Nephron (organoid): ENCODE data around the gene ZNF248.

Source experiments
- H3K27ac Mint-ChIP-seq, 3 experiments: 2 replicates each; pipeline ENCODE4 v1.8.0; 2020; ENCODE audit warnings: mixed read lengths in 3 of 3, mild to moderate bottlenecking in 2 of 3, moderate library complexity in 1 of 3
- H3K27me3 Mint-ChIP-seq: 2 replicates; pipeline ENCODE4 v1.8.0; 2021; ENCODE audit warnings: low read depth, mild to moderate bottlenecking, moderate library complexity, mixed read lengths
- H3K36me3 Mint-ChIP-seq: 2 replicates; pipeline ENCODE4 v1.8.0; 2020; ENCODE audit warnings: low read depth, mixed read lengths
- H3K4me1 Mint-ChIP-seq: 2 replicates; pipeline ENCODE4 v1.8.0; 2020; ENCODE audit warnings: mixed read lengths
- H3K4me3 Mint-ChIP-seq, 3 experiments: 2 replicates each; pipeline ENCODE4 v1.8.0; 2020; ENCODE audit warnings: mild to moderate bottlenecking in 3 of 3, mixed read lengths in 3 of 3, moderate library complexity in 2 of 3
- H3K9me3 Mint-ChIP-seq: 2 replicates; pipeline ENCODE4 v1.8.0; 2020; ENCODE audit warnings: mixed read lengths
- TF ChIP-seq, protein P1 (sequence below), 3 experiments: fragments of 200-600 bp; sonication (generic); IDR thresholded peaks; one replicate each; pipeline ENCODE4 v1.5.0; 2021; ENCODE audit warnings: antibody characterized with exemption in 3 of 3; ENCODE audit not compliant: unreplicated experiment in 3 of 3

The ZNF248 gene

DNA sequence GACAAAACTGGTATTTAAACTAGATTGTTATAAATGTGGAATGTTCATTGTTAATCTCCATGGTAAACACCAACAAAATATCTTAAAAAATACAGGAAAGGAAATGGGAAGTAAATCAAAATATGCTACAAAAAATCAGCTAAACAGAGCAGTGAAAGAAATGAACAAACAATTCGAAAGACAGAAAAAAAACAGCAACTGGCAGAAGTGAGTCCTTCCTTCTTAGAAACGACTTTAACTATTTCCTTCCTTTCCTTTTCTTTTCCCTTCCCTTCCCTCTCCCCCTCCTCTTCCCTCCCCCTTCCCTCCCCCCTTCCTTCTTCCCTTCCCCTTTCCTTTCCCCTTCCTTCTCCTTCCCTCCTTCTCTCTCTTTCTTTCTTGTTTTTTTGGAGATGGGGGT lies 12.8 kb downstream of the ZNF248 start:
- Mint-ChIP-seq H3K27me3 (no peaks in the 10 kb centered on the region), H3K4me1 (no peaks in the 10 kb centered on the region), H3K4me3 (no peak overlapping the region), H3K27ac (no peak overlapping the region), H3K36me3 (peaks cover 93% of the 10 kb centered on the region), H3K9me3 (peaks cover 56% of the 10 kb centered on the region)
- TF ChIP-seq, protein P1, sequence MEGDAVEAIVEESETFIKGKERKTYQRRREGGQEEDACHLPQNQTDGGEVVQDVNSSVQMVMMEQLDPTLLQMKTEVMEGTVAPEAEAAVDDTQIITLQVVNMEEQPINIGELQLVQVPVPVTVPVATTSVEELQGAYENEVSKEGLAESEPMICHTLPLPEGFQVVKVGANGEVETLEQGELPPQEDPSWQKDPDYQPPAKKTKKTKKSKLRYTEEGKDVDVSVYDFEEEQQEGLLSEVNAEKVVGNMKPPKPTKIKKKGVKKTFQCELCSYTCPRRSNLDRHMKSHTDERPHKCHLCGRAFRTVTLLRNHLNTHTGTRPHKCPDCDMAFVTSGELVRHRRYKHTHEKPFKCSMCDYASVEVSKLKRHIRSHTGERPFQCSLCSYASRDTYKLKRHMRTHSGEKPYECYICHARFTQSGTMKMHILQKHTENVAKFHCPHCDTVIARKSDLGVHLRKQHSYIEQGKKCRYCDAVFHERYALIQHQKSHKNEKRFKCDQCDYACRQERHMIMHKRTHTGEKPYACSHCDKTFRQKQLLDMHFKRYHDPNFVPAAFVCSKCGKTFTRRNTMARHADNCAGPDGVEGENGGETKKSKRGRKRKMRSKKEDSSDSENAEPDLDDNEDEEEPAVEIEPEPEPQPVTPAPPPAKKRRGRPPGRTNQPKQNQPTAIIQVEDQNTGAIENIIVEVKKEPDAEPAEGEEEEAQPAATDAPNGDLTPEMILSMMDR (IDR thresholded peaks at IDR 0.05; ENCODE audit: unreplicated experiment in 3 of 3), result no peak

DNA sequence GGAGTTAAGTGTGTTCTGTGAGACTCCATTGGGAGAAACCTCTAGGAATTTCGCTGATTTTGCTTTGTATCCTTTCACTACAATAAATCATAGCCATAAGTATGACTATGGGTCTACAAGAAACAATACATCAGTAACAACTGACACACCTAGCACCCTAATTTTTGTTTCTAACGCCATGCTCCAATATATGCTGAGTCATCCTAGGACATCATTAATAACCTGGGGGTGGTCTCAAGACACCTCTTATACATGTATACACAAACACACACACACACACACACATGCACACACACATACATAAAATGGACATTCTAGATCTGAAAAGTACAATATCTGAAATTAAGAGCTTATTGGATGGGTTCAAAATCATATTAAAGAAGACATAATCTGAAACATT lies 18.2 kb downstream of the ZNF248 start:
- Mint-ChIP-seq H3K4me1 (no peaks in the 10 kb centered on the region), H3K27ac (no peak overlapping the region), H3K9me3 (peaks cover 72% of the 10 kb centered on the region), H3K36me3 (peaks cover 98% of the 10 kb centered on the region), H3K4me3 (no peak overlapping the region), H3K27me3 (no peaks in the 10 kb centered on the region)
- TF ChIP-seq, protein P1 (IDR thresholded peaks at IDR 0.05; ENCODE audit: unreplicated experiment in 3 of 3), result no peak

DNA sequence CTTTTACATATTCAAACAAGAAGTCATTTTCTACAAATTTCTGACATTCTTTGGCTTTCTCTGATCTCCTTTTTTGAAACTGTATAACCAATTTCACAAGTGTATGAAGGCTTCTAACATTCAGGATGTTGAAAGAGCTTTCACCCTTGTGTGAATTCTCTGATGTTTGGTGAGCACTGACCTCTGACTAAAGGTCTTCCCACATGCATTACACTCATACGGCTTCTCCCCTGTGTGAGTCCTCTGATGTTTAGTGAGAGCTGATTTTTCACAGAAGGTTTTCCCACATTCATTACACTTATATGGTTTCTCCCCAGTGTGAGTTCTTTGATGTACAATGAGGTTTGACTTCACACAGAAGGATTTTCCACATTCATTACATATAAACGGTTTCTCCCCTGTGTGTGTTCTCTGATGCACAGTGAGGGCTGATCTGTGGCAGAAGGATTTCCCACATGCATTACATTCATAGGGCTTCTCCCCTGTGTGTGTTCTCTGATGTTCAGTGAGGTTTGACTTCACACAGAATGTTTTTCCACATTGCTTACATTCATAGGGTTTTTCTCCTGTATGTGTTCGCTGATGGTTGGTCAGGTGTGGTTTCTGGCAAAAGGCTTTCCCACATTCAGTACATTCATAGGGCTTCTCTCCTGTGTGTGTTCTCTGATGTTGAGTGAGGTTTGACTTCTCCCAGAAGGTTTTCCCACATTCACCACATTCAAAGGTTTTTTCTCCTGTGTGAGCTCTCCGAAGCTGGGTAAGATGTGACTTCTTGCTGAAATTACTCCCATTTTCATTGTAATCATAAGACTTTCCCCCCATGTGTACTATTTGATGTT lies 25.7 kb downstream of the ZNF248 start:
- Mint-ChIP-seq H3K9me3 (peaks cover 85% of the 10 kb centered on the region), H3K4me1 (no peaks in the 10 kb centered on the region), H3K27ac (no peak overlapping the region), H3K4me3 (no peak overlapping the region), H3K27me3 (no peaks in the 10 kb centered on the region), H3K36me3 (peaks cover 100% of the 10 kb centered on the region)
- TF ChIP-seq, protein P1 (IDR thresholded peaks at IDR 0.05; ENCODE audit: unreplicated experiment in 3 of 3), result no peak

DNA sequence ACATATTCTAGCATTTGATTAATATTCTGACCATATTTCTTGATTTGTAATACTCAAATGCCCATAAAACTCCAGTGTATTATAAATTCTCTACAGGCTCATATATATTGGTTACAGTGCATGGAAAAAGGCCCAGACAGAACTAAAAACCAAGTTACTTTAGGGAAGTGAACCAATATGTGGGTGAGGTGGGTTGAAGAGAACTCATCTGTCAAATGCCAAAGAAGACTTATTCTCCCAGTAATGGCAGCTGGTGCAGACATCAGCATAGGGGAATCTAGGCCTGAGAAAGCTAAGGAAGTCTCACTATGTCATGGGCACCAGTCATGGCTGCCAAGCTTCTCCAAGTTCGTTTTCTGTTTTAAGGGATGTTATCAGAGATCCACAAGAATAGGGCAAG lies 30.6 kb downstream of the ZNF248 start:
- no peak overlapping the region for H3K4me3 Mint-ChIP-seq
- no peaks in the 10 kb centered on the region for H3K4me1 Mint-ChIP-seq
- TF ChIP-seq, protein P1 (IDR thresholded peaks at IDR 0.05; ENCODE audit: unreplicated experiment in 3 of 3), result no peak
- H3K36me3 Mint-ChIP-seq, result peaks cover 74% of the 10 kb centered on the region
- H3K27ac Mint-ChIP-seq, result no peak overlapping the region
- peaks cover 64% of the 10 kb centered on the region for H3K9me3 Mint-ChIP-seq
- H3K27me3 Mint-ChIP-seq, result no peaks in the 10 kb centered on the region

DNA sequence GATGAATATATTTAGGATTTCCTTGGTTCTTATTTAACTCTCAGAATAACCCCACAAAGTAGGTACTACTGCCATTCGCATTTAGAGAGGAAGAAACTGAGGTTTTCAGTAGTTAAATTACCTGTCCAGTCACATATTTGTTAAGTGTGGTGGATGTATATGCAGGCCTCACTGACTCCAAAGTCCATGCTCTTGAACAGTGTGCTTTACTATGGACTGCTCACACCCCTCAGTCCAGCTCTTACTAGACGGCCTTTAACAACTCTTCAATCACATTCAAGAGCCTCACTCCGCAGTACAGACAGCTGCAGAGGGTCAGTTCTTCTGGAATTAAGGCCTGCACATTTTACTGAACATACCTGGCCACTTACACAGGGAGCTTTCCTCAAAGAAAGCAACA lies 36.2 kb downstream of the ZNF248 start:
- TF ChIP-seq, protein P1 (IDR thresholded peaks at IDR 0.05; ENCODE audit: unreplicated experiment in 3 of 3), result no peak
- peaks cover 64% of the 10 kb centered on the region for H3K9me3 Mint-ChIP-seq
- no peak overlapping the region for H3K4me3 Mint-ChIP-seq
- no peaks in the 10 kb centered on the region for H3K27me3 Mint-ChIP-seq
- no peaks in the 10 kb centered on the region for H3K4me1 Mint-ChIP-seq
- H3K36me3 Mint-ChIP-seq, result peaks cover 28% of the 10 kb centered on the region
- no peak overlapping the region for H3K27ac Mint-ChIP-seq

DNA sequence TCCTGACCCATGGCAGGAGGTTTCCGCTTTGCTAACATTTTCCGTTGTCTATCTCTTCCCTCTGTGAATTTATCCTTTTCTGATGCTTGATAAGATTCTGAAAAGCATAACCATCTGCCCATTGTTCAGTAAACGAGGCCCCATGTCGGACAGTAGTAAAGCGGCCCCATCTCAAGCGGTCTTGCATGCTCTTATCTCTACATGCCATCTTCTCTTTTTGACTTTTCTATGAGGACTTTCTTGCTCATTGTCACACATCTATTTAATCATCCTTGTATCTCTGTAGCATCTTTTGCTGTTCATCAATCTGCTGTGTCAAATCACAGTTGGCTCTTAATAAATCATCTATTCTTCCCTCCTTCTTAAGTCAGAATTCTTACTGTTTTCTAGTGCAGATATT lies 37.6 kb downstream of the ZNF248 start:
- H3K36me3 Mint-ChIP-seq, result peaks cover 18% of the 10 kb centered on the region
- H3K9me3 Mint-ChIP-seq, result peaks cover 70% of the 10 kb centered on the region
- TF ChIP-seq, protein P1 (IDR thresholded peaks at IDR 0.05; ENCODE audit: unreplicated experiment in 3 of 3), result no peak
- no peak overlapping the region for H3K4me3 Mint-ChIP-seq
- H3K27ac Mint-ChIP-seq, result no peak overlapping the region
- H3K4me1 Mint-ChIP-seq, result no peaks in the 10 kb centered on the region
- no peaks in the 10 kb centered on the region for H3K27me3 Mint-ChIP-seq
